H1 (cell line): Measurements from ENCODE around the gene SPTLC3. TPM values are rescaled to one million over a fixed set of nuclear protein-coding genes. Genes with fewer than 3 reads are reported as not detected.

Experiments
- CTCF ChIA-PET: fragments of 300-600 bp; sonication (Branson Sonifier 250); formaldehyde crosslinking; loops from one replicate; lab custom pipeline; 2021; ENCODE audit not compliant: partially characterized antibody; lab: Charles Lee
- POLR2A ChIA-PET: fragments of 300-600 bp; sonication (Branson Sonifier 250); formaldehyde crosslinking; loops from one replicate; lab custom pipeline; 2021; ENCODE audit warnings: inconsistent platforms; ENCODE audit not compliant: partially characterized antibody; lab: Charles Lee
- DNase-seq, 2 experiments: peaks; one replicate each; pipeline versions ENCODE4 v3.0.0 to v3.0.0-alpha.2; 2010 to 2022; ENCODE audit warnings: low spot score in 2 of 2, low read depth in 1 of 2, mixed read lengths in 1 of 2
- FAIRE-seq: peaks from 2 replicates; lab custom pipeline; 2011; peaks lifted over from hg19 to GRCh38; lab: Jason Lieb, UNC
- H2AFZ ChIP-seq: 2 replicates; pipeline ENCODE4 v1.8.1; 2012; ENCODE audit warnings: low read length, inconsistent platforms
- H2AK5ac ChIP-seq: 2 replicates; pipeline ENCODE4 v1.6.1; 2013; ENCODE audit warnings: low read depth, low read length
- H2BK120ac ChIP-seq: replicated peaks from 2 replicates; pipeline ENCODE3; 2013; ENCODE audit warnings: low read depth, low read length, inconsistent platforms
- H2BK12ac ChIP-seq: 2 replicates; pipeline ENCODE4 v1.6.1; 2013; ENCODE audit warnings: low read depth, low read length
- H2BK15ac ChIP-seq: 2 replicates; pipeline ENCODE4 v1.6.1; 2013; ENCODE audit warnings: low read length
- H2BK20ac ChIP-seq: 2 replicates; pipeline ENCODE4 v1.6.1; 2013; ENCODE audit warnings: low read length
- H2BK5ac ChIP-seq: 2 replicates; pipeline ENCODE4 v1.6.1; 2013; ENCODE audit warnings: low read depth, low read length
- H3K14ac ChIP-seq: 2 replicates; pipeline ENCODE4 v1.6.1; 2013; ENCODE audit warnings: inconsistent platforms; ENCODE audit not compliant: insufficient read length
- H3K18ac ChIP-seq: 2 replicates; pipeline ENCODE4 v1.6.1; 2013; ENCODE audit warnings: low read length; ENCODE audit errors: extremely low read depth
- H3K23ac ChIP-seq: 2 replicates; pipeline ENCODE4 v1.6.1; 2013; ENCODE audit warnings: inconsistent platforms; ENCODE audit not compliant: insufficient read length
- H3K23me2 ChIP-seq: 2 replicates; pipeline ENCODE4 v1.6.1; 2013; ENCODE audit warnings: low read depth, low read length
- H3K27ac ChIP-seq: 2 replicates; pipeline ENCODE4 v1.6.1; 2011; ENCODE audit warnings: low read depth, low read length, inconsistent platforms
- H3K27me3 ChIP-seq, 4 experiments: replicated peaks in 1 of 4; 1 replicate in 1 of 4; 2 replicates in 3 of 4; pipeline versions ENCODE4 v1.6.1 to v1.8.1; 2011 to 2013; ENCODE audit warnings: low read length in 3 of 4, mild to moderate bottlenecking in 3 of 4, inconsistent platforms in 2 of 4, mixed read lengths in 2 of 4, moderate library complexity in 1 of 4; ENCODE audit not compliant: control insufficient read depth in 3 of 4, insufficient read depth in 3 of 4; ENCODE audit errors: extremely low read depth in 1 of 4
- H3K36me3 ChIP-seq, 4 experiments: 2 replicates each; pipeline versions ENCODE4 v1.6.1 to v1.8.1; 2011 to 2013; ENCODE audit warnings: mild to moderate bottlenecking in 4 of 4, low read length in 3 of 4, moderate library complexity in 2 of 4, control low read depth in 1 of 4, inconsistent platforms in 1 of 4; ENCODE audit not compliant: insufficient read depth in 4 of 4, control insufficient read depth in 2 of 4
- H3K4ac ChIP-seq: replicated peaks from 2 replicates; pipeline ENCODE3; 2013; ENCODE audit warnings: low read length, low read depth, mixed read lengths, inconsistent platforms; ENCODE audit not compliant: insufficient read length
- H3K4me1 ChIP-seq, 4 experiments: replicated peaks in 1 of 4; 1 replicate in 1 of 4; 2 replicates in 3 of 4; pipeline versions ENCODE4 v1.6.1 to v1.8.1; 2011 to 2013; ENCODE audit warnings: low read length in 3 of 4, inconsistent platforms in 2 of 4, mixed read lengths in 1 of 4; ENCODE audit not compliant: insufficient read depth in 4 of 4, control insufficient read depth in 3 of 4
- H3K4me2 ChIP-seq, 2 experiments: 2 replicates each; pipeline versions ENCODE4 v1.6.1 to v1.8.1; 2011 to 2013; ENCODE audit warnings: low read depth in 2 of 2, low read length in 2 of 2, control low read depth in 1 of 2, inconsistent platforms in 1 of 2, mild to moderate bottlenecking in 1 of 2; ENCODE audit not compliant: insufficient read depth in 1 of 2
- H3K4me3 ChIP-seq, 4 experiments: fragments of 200-600, 300-600 bp in 1 of 4; sonication (generic), shearing (Covaris generic), sonication (Bioruptor Twin) in 1 of 4; 2 replicates each; pipeline versions ENCODE4 v1.5.1 to v1.8.1; 2011 to 2016; ENCODE audit warnings: low read length in 4 of 4, low read depth in 3 of 4, control low read depth in 2 of 4, inconsistent platforms in 2 of 4, mild to moderate bottlenecking in 2 of 4, mixed read lengths in 1 of 4, moderate library complexity in 1 of 4; ENCODE audit not compliant: insufficient read depth in 2 of 4; ENCODE audit errors: extremely low read depth in 1 of 4
- H3K56ac ChIP-seq: replicated peaks from 2 replicates; pipeline ENCODE3; 2013; ENCODE audit warnings: low read depth, mild to moderate bottlenecking, mixed read lengths, low read length, inconsistent platforms; ENCODE audit not compliant: insufficient read length
- H3K79me1 ChIP-seq: 2 replicates; pipeline ENCODE4 v1.6.1; 2013; ENCODE audit warnings: low read depth, low read length, control low read depth
- H3K79me2 ChIP-seq, 2 experiments: 2 replicates each; pipeline versions ENCODE4 v1.6.1 to v1.8.1; 2012 to 2013; ENCODE audit warnings: low read length in 2 of 2, mild to moderate bottlenecking in 2 of 2, inconsistent platforms in 1 of 2; ENCODE audit not compliant: insufficient read depth in 2 of 2, control insufficient read depth in 1 of 2
- H3K9ac ChIP-seq, 4 experiments: replicated peaks in 1 of 4; 1 replicate in 1 of 4; 2 replicates in 3 of 4; pipeline versions ENCODE4 v1.6.1 to v1.8.1; 2011 to 2013; ENCODE audit warnings: low read depth in 3 of 4, low read length in 3 of 4, control low read depth in 2 of 4, mild to moderate bottlenecking in 2 of 4, moderate library complexity in 2 of 4, inconsistent platforms in 1 of 4; ENCODE audit errors: extremely low read depth in 1 of 4
- H3K9me3 ChIP-seq, 2 experiments: 2 replicates each; pipeline versions ENCODE4 v1.6.1 to v1.8.1; 2012 to 2013; ENCODE audit warnings: mild to moderate bottlenecking in 2 of 2, moderate library complexity in 2 of 2, control low read depth in 1 of 2, inconsistent platforms in 1 of 2, low read depth in 1 of 2, low read length in 1 of 2, mixed read lengths in 1 of 2; ENCODE audit not compliant: insufficient read depth in 2 of 2
- H4K20me1 ChIP-seq, 2 experiments: replicated peaks in 1 of 2; 2 replicates each; pipeline versions ENCODE3 to v1.8.1; 2011 to 2013; ENCODE audit warnings: inconsistent platforms in 2 of 2, low read length in 2 of 2, mild to moderate bottlenecking in 1 of 2; ENCODE audit not compliant: insufficient read depth in 2 of 2, control insufficient read depth in 1 of 2
- H4K5ac ChIP-seq: 2 replicates; pipeline ENCODE4 v1.6.1; 2013; ENCODE audit warnings: low read length, low read depth, mixed read lengths, inconsistent platforms; ENCODE audit not compliant: insufficient read length
- H4K8ac ChIP-seq: 2 replicates; pipeline ENCODE4 v1.8.0; 2013; ENCODE audit warnings: mild to moderate bottlenecking, moderate library complexity, low read length, inconsistent platforms; ENCODE audit not compliant: insufficient read depth; ENCODE audit errors: extremely low read depth
- H4K91ac ChIP-seq: replicated peaks from 2 replicates; pipeline ENCODE3; 2013; ENCODE audit warnings: low read length, mixed read lengths, inconsistent platforms; ENCODE audit not compliant: insufficient read length
- CTCF ChIP-seq, 3 experiments: IDR thresholded peaks; 1 replicate in 2 of 3; 2 replicates in 1 of 3; pipeline versions ENCODE4 v1.5.1 to v1.6.1; 2011; ENCODE audit warnings: low read length in 3 of 3, mild to moderate bottlenecking in 3 of 3, inconsistent platforms in 2 of 3, low read depth in 1 of 3, moderate library complexity in 1 of 3; ENCODE audit not compliant: insufficient read depth in 1 of 3; ENCODE audit errors: control extremely low read depth in 1 of 3
- GTF2F1 ChIP-seq: IDR thresholded peaks from 2 replicates; pipeline ENCODE4 v1.6.1; 2012; ENCODE audit warnings: low read depth, low read length, improper control_type of control experiment, borderline replicate concordance
- HDAC6 ChIP-seq: IDR thresholded peaks from one replicate; pipeline ENCODE4 v1.7.1; 2012; ENCODE audit warnings: low read depth, mild to moderate bottlenecking, inconsistent platforms, low read length, moderate library complexity
- POLR2AphosphoS5 ChIP-seq: IDR thresholded peaks from 2 replicates; pipeline ENCODE4 v1.6.1; 2011; ENCODE audit warnings: low read depth, low read length
- POU5F1 ChIP-seq: IDR thresholded peaks from 2 replicates; pipeline ENCODE4 v1.6.1; 2011; ENCODE audit warnings: low read depth, mild to moderate bottlenecking, low read length, moderate library complexity
- RAD21 ChIP-seq, 2 experiments: IDR thresholded peaks in 1 of 2; conservative IDR thresholded peaks in 1 of 2; 2 replicates each; pipeline ENCODE4 v1.6.1; 2011; ENCODE audit warnings: low read depth in 2 of 2, low read length in 2 of 2, improper control_type of control experiment in 1 of 2, inconsistent platforms in 1 of 2, mild to moderate bottlenecking in 1 of 2, moderate library complexity in 1 of 2
- RXRA ChIP-seq: IDR thresholded peaks from 2 replicates; pipeline ENCODE4 v1.6.1; 2011; ENCODE audit warnings: low read depth, mild to moderate bottlenecking, low read length, moderate library complexity; ENCODE audit not compliant: insufficient read depth
- TCF12 ChIP-seq: IDR thresholded peaks from 2 replicates; pipeline ENCODE4 v1.6.1; 2011; ENCODE audit warnings: low read depth, mild to moderate bottlenecking, low read length
- WGBS, 2 experiments: shearing (Covaris generic) in 1 of 2; methylation state at CpG; one replicate each; pipeline versions ENCODE4 v1.1.6 to v1.1.7; 2013 to 2015; ENCODE audit warnings: low lambda C conversion rate in 2 of 2, mixed read lengths in 2 of 2, inconsistent platforms in 1 of 2, low coverage in 1 of 2, missing lambda C conversion rate in 1 of 2; ENCODE audit not compliant: insufficient replicate concordance in 2 of 2, insufficient coverage in 1 of 2, insufficient read length in 1 of 2; ENCODE audit errors: extremely low coverage in 1 of 2, missing lambda C conversion rate in 1 of 2; 5-methylcytosine and 5-hydroxymethylcytosine counted together
- polyA plus RNA-seq, 7 experiments: library from polyadenylated mRNA; depleted of rRNA in 3 of 7; stranded (reverse) in 5 of 7; unstranded in 2 of 7; fragments of >200 nt in 5 of 7; fragments of 200-250 nt in 2 of 7; gene quantifications; 1 replicate in 5 of 7; 2 replicates in 1 of 7; 4 replicates in 1 of 7; pipeline versions ENCODE4 v1.2.1 to v1.2.3, GENCODE V29; 2011 to 2013; ENCODE audit warnings: missing spikeins in 2 of 7, mixed read lengths in 2 of 7
- total RNA-seq: library from RNA; stranded (reverse); fragmentation: NEBNext Ultra II Directional; extraction: Animal tissue kit (Norgen Biotek cat#: 25700); gene quantifications from 2 replicates; pipeline ENCODE4 v1.2.1, GENCODE V29; 2021

Gene SPTLC3
- total and polyA plus RNA-seq, 2 of the 8 experiments (the other 6 are each of a cell fraction or from before 2014, with no cell fraction given) = 0.23 to 0.82 TPM

DNA sequence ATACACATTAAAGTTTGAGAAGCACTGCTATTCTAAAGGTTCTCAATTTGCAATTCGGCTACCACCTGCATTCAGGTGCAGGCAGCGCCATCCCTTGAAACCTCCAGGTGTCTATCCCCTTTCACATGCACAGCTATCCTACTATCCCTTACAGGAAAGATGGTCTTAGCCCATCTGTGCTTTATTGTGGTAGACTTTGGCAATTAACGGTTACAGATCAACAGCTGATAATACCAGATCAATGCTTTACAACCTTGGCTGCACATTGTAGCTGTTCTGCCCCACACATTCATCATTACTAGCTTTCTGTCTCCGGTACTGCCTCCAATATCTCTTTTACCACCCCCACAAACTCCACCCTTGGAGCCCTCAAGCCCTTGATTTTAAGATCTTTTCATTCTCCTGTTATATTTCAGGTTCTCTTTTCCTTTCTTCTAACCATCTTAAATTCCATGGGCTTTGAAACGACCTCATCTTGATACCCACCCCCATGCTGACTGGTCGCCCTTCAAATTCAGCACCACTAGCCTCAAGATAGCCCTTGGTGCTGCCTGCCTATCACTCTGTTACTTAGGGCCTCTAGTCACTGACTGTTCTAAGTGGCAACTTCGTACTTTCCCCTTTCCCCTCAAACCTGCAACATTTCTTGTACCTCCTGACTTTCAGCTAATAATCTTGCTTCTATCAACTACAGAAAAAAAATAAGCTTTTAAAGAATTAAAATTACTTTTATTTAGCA lies 50.8 kb downstream of the SPTLC3 start:
- no peak overlapping the region for H3K14ac ChIP-seq
- no peak overlapping the region for H3K23ac ChIP-seq
- H3K23me2 ChIP-seq = no peaks in the 10 kb centered on the region
- no peaks in the 10 kb centered on the region for H3K79me1 ChIP-seq
- H2BK120ac ChIP-seq = no peak overlapping the region
- H2BK12ac ChIP-seq = no peak overlapping the region
- H2AFZ ChIP-seq = no peak overlapping the region
- H2BK20ac ChIP-seq = no peak overlapping the region
- no peak overlapping the region for H3K56ac ChIP-seq
- no peak overlapping the region for H3K27ac ChIP-seq
- H3K4ac ChIP-seq = no peak overlapping the region
- no peak overlapping the region for H2BK5ac ChIP-seq
- WGBS, 2 experiments = 58% methylated on average over 7 of the region's 7 CpGs; no CpG with 5 or more reads in 1 of the 2 experiments
- no peak overlapping the region for H3K4me3 ChIP-seq
- FAIRE-seq (peak; percentile 72), DNase-seq (no peak)
- H4K91ac ChIP-seq = no peak overlapping the region
- no peaks in the 10 kb centered on the region for H3K36me3 ChIP-seq
- H3K9ac ChIP-seq = no peak overlapping the region
- no peak overlapping the region for H4K5ac ChIP-seq
- H3K4me1 ChIP-seq = peaks cover 4 to 20% (median 12%) of the 10 kb centered on the region in 4 experiments; a peak in 6 of 7 replicates
- POLR2A ChIA-PET = no interaction called here
- H4K20me1 ChIP-seq = no peaks in the 10 kb centered on the region
- H3K27me3 ChIP-seq = no peaks in the 10 kb centered on the region; a peak in 1 of 7 replicates
- H3K9me3 ChIP-seq = no peaks in the 10 kb centered on the region
- peak overlapping the region; percentile 2 to 28; a peak in 2 of 4 replicates for H3K4me2 ChIP-seq
- H4K8ac ChIP-seq = no peak overlapping the region
- no peak overlapping the region for H3K18ac ChIP-seq
- no peaks in the 10 kb centered on the region for H3K79me2 ChIP-seq
- H2AK5ac ChIP-seq = no peak overlapping the region
- no peak overlapping the region for H2BK15ac ChIP-seq
- TF ChIP-seq TCF12 (peak; percentile 74; the same call in 1 of the 2 replicates), POU5F1 (0 out of 2 replicates have a peak, but pooled peaks have one; percentile 39), HDAC6 (no peak), RAD21 (IDR thresholded peaks at IDR 0.05 in 1 of 2, conservative IDR thresholded peaks at IDR 0.05 in 1 of 2; ENCODE audit: low read depth in 2 of 2, low read length in 2 of 2) (0 out of 4 replicates have a peak, but pooled peaks of 1 of the 2 experiments have one; percentile 15), POLR2AphosphoS5 (0 out of 2 replicates have a peak, but pooled peaks have one; percentile 33), RXRA (no peak), CTCF (IDR thresholded peaks at IDR 0.05; ENCODE audit: control extremely low read depth in 1 of 3, insufficient read depth in 1 of 3, low read depth in 1 of 3, low read length in 3 of 3) (peak in 1 of 3 experiments; percentile 7; a peak in 1 of 4 replicates), GTF2F1 (no peak)
- CTCF ChIA-PET = interaction anchor here (0.6 to 1.4 kb wide), 4 partner anchors 15 to 1853 kb away, joined by 3 to 5 read pairs (median 3); no protein-coding TSS in a partner anchor
